WTC11 (cell line): ENCODE measurements around the gene CIPC. TPM values are rescaled to one million over a fixed set of nuclear protein-coding genes. Genes with fewer than 3 reads are reported as not detected.
A peak's percentile ranks its signal among the peaks of the same experiment; 100 is the strongest.

ENCODE experiments used
- ATAC-seq: fragments of 200-7000 bp; cut with Tn5 transposase; 2 replicates; pipeline ENCODE4 v1.10.0; 2021; ENCODE audit warnings: mild to moderate bottlenecking, moderate library complexity
- CTCF ChIA-PET: fragments of 300-600 bp; sonication (Branson Sonifier 250); formaldehyde crosslinking; loops from one replicate; lab custom pipeline; 2021; ENCODE audit warnings: antibody characterized with exemption; lab: Charles Lee
- POLR2A ChIA-PET: fragments of 350-600 bp; sonication (Branson Sonifier 250); formaldehyde crosslinking; loops from one replicate; lab custom pipeline; 2021; ENCODE audit warnings: antibody characterized with exemption; lab: Charles Lee
- DNase-seq: peaks from one replicate; pipeline ENCODE4 v3.0.0; 2021; ENCODE audit warnings: low spot score
- H3K27ac Mint-ChIP-seq: 2 replicates; pipeline ENCODE4 v1.8.0; 2021; ENCODE audit warnings: mixed read lengths
- H3K27me3 Mint-ChIP-seq: 2 replicates; pipeline ENCODE4 v1.8.0; 2021; ENCODE audit warnings: low read depth, mild to moderate bottlenecking, moderate library complexity, mixed read lengths
- H3K36me3 Mint-ChIP-seq: 2 replicates; pipeline ENCODE4 v1.8.0; 2021; ENCODE audit warnings: mixed read lengths
- H3K4me1 Mint-ChIP-seq: 2 replicates; pipeline ENCODE4 v1.8.0; 2022; ENCODE audit warnings: mixed read lengths
- H3K4me3 Mint-ChIP-seq: 2 replicates; pipeline ENCODE4 v1.8.0; 2021; ENCODE audit warnings: mild to moderate bottlenecking, moderate library complexity, mixed read lengths
- H3K9me3 Mint-ChIP-seq: 2 replicates; pipeline ENCODE4 v1.8.0; 2021; ENCODE audit warnings: mixed read lengths
- AR ChIP-seq: fragments of 250-450 bp; sonication (Bioruptor Pico); IDR thresholded peaks from 2 replicates; pipeline ENCODE4 v1.9.0; 2021; ENCODE audit warnings: mild to moderate bottlenecking
- ATF1 ChIP-seq: sonication (generic); formaldehyde crosslinking; IDR thresholded peaks from 2 replicates; pipeline ENCODE4 v1.8.1; 2023; ENCODE audit warnings: mild to moderate bottlenecking, moderate library complexity, missing genetic modification reagents
- CREB1 ChIP-seq: sonication (generic); formaldehyde crosslinking; IDR thresholded peaks from 2 replicates; pipeline ENCODE4 v1.8.0; 2023; ENCODE audit warnings: mild to moderate bottlenecking, missing genetic modification reagents
- CREM ChIP-seq: sonication (generic); formaldehyde crosslinking; IDR thresholded peaks from 2 replicates; pipeline ENCODE4 v1.8.1; 2022; ENCODE audit warnings: mild to moderate bottlenecking, missing genetic modification reagents, moderate library complexity
- FOXJ3 ChIP-seq: sonication (generic); formaldehyde crosslinking; IDR thresholded peaks from 2 replicates; pipeline ENCODE4 v1.9.0; 2021; ENCODE audit warnings: missing genetic modification reagents, mild to moderate bottlenecking, borderline replicate concordance
- FOXP4 ChIP-seq: sonication (generic); formaldehyde crosslinking; IDR thresholded peaks from 2 replicates; pipeline ENCODE4 v1.8.0; 2022; ENCODE audit warnings: mild to moderate bottlenecking, missing genetic modification reagents
- JUN ChIP-seq: sonication (generic); formaldehyde crosslinking; IDR thresholded peaks from 2 replicates; pipeline ENCODE4 v1.8.0; 2023; ENCODE audit warnings: mild to moderate bottlenecking, missing genetic modification reagents
- KAT7 ChIP-seq: sonication (generic); formaldehyde crosslinking; IDR thresholded peaks from 2 replicates; pipeline ENCODE4 v1.8.1; 2023; ENCODE audit warnings: missing genetic modification reagents, mild to moderate bottlenecking, borderline replicate concordance
- NFYB ChIP-seq: sonication (generic); formaldehyde crosslinking; conservative IDR thresholded peaks from 2 replicates; pipeline ENCODE4 v1.8.0; 2022; ENCODE audit warnings: low read depth, missing genetic modification reagents
- NR1H2 ChIP-seq: sonication (generic); formaldehyde crosslinking; IDR thresholded peaks from 2 replicates; pipeline ENCODE4 v1.9.0; 2021; ENCODE audit warnings: mild to moderate bottlenecking, moderate library complexity, missing genetic modification reagents
- NR3C1 ChIP-seq: sonication (generic); formaldehyde crosslinking; conservative IDR thresholded peaks from 2 replicates; pipeline ENCODE4 v1.8.1; 2023; ENCODE audit warnings: low read depth, mild to moderate bottlenecking, missing genetic modification reagents
- OVOL2 ChIP-seq: fragments of 250-450 bp; sonication (Bioruptor Pico); IDR thresholded peaks from 2 replicates; pipeline ENCODE4 v1.9.0; 2021; ENCODE audit warnings: mild to moderate bottlenecking, borderline replicate concordance
- RELA ChIP-seq: sonication (generic); formaldehyde crosslinking; IDR thresholded peaks from 2 replicates; pipeline ENCODE4 v1.8.1; 2022; ENCODE audit warnings: missing genetic modification reagents, mild to moderate bottlenecking, borderline replicate concordance
- RORB ChIP-seq: fragments of 250-450 bp; sonication (Bioruptor Pico); IDR thresholded peaks from 2 replicates; pipeline ENCODE4 v1.9.0; 2021; ENCODE audit warnings: mild to moderate bottlenecking
- SP1 ChIP-seq: sonication (generic); formaldehyde crosslinking; conservative IDR thresholded peaks from 2 replicates; pipeline ENCODE4 v1.8.1; 2022; ENCODE audit warnings: missing genetic modification reagents
- TEAD4 ChIP-seq: sonication (generic); formaldehyde crosslinking; IDR thresholded peaks from 2 replicates; pipeline ENCODE4 v1.8.0; 2022; ENCODE audit warnings: mild to moderate bottlenecking, missing genetic modification reagents
- total RNA-seq: library from RNA; stranded (reverse); gene quantifications from 3 replicates; pipeline ENCODE4 v1.2.3, GENCODE V29; 2021
- TF ChIP-seq, protein P1 (sequence below): sonication (generic); formaldehyde crosslinking; conservative IDR thresholded peaks from 2 replicates; pipeline ENCODE4 v1.8.1; 2022; ENCODE audit warnings: mild to moderate bottlenecking, missing genetic modification reagents
- TF ChIP-seq, protein P2 (sequence below): fragments of 250-450 bp; sonication (Bioruptor Pico); conservative IDR thresholded peaks from 2 replicates; pipeline ENCODE4 v1.9.0; 2021; ENCODE audit warnings: mild to moderate bottlenecking
- TF ChIP-seq, protein P3 (sequence below): sonication (generic); formaldehyde crosslinking; IDR thresholded peaks from 2 replicates; pipeline ENCODE4 v1.8.0; 2023; ENCODE audit warnings: mild to moderate bottlenecking, missing genetic modification reagents
- TF ChIP-seq, protein P4 (sequence below): sonication (generic); formaldehyde crosslinking; IDR thresholded peaks from 2 replicates; pipeline ENCODE4 v1.8.1; 2023; ENCODE audit warnings: mild to moderate bottlenecking, missing genetic modification reagents, borderline replicate concordance

Gene CIPC
- total RNA-seq, 1 experiment from 2014 or later: 25.4 TPM

DNA sequence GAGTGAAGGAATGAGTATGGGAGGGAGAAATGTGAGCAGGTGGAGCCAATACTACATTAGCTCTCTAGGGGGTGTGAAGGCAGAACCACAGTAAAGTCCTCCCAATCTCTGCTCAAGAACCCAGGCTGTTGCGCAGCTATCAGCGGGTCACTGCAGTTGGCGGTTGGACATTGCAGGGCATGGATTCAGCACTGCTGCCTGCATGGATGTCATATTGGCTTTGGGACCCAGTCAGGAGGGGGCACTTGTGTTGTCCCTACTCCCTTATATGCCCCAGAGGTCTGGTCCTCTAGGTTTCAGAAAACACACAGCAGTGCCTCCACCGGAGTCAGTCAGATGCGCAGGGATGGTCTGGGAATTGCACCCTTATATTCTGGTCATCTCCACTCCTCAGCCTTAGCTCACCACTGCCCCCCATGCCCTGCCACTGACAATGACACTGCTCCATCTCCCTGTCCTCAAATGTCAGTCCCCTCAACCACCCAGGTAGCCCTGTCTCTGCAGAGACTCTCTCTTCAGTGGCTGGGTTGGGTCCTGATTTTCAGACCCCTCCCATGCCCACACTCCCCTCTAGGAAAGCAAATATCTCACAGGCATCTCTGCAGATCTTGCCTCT lies 33.9 kb downstream of the CIPC start:
- H3K27ac Mint-ChIP-seq: no peak overlapping the region
- no peaks in the 10 kb centered on the region for H3K9me3 Mint-ChIP-seq
- peaks cover 13% of the 10 kb centered on the region for H3K4me1 Mint-ChIP-seq
- DNase-seq (no peak), ATAC-seq (no peak)
- no peak overlapping the region for H3K4me3 Mint-ChIP-seq
- TF ChIP-seq ATF1 (CRISPR knock-in tag) (no peak), KAT7 (no peak), OVOL2 (no peak), SP1 (no peak), FOXP4 (no peak), NR1H2 (no peak)
- TF ChIP-seq, protein P1, sequence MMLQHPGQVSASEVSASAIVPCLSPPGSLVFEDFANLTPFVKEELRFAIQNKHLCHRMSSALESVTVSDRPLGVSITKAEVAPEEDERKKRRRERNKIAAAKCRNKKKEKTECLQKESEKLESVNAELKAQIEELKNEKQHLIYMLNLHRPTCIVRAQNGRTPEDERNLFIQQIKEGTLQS: no peak
- peaks cover 18% of the 10 kb centered on the region for H3K36me3 Mint-ChIP-seq
- ChIA-PET POLR2A (no interaction called here), CTCF (interaction anchor here (0.8 to 1.5 kb wide), 7 partner anchors 10 to 256 kb away, joined by 3 to 5 read pairs (median 4); partner anchors contain the start of gene ZDHHC22)
- H3K27me3 Mint-ChIP-seq: no peaks in the 10 kb centered on the region

DNA sequence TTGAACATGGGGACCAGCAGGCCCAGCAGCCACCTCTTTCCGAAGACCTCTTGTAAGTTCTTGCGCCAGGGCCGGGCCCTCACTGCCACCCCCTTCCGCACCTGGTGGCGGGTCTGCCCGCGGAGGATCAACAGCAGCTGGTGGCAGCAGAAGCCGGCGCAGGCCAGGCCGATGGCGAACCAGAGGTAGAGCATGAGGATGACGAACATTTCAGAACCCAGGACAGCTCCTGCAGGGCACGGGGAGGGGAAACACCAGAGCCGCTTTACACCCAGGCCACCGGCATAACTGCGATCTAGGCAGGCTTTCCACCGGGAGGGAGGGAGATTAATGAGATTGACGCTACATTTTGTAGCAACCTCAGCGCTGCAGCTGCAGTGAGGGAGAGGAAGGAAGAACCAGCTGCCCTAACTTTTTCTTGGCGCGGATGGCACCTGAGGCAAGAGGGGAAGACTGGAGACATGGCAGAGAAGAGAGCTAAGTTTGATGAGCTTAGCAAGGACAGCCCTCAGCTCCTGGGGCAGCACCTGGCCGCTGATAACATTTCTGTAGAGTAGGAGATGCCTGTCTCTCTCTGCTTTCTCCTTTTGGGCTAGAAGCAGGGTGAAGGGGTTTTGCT lies 35.8 kb downstream of the CIPC start:
- CTCF ChIA-PET: interaction anchor here (0.6 to 2.0 kb wide), 11 partner anchors 9 to 258 kb away, joined by 3 to 19 read pairs (median 4); partner anchors contain the start of gene CIPC
- TF ChIP-seq RELA (no peak), FOXJ3 (CRISPR knock-in tag) (no peak), NR3C1 (CRISPR knock-in tag) (no peak), RORB (CRISPR knock-in tag) (no peak), KAT7 (no peak), AR (CRISPR knock-in tag) (no peak), CREB1 (peak; percentile 67; the same call in 1 of the 2 replicates), NFYB (CRISPR knock-in tag) (no peak), TEAD4 (CRISPR knock-in tag) (no peak), CREM (CRISPR knock-in tag) (no peak), JUN (no peak), ATF1 (CRISPR knock-in tag) (no peak)
- TF ChIP-seq, protein P2, sequence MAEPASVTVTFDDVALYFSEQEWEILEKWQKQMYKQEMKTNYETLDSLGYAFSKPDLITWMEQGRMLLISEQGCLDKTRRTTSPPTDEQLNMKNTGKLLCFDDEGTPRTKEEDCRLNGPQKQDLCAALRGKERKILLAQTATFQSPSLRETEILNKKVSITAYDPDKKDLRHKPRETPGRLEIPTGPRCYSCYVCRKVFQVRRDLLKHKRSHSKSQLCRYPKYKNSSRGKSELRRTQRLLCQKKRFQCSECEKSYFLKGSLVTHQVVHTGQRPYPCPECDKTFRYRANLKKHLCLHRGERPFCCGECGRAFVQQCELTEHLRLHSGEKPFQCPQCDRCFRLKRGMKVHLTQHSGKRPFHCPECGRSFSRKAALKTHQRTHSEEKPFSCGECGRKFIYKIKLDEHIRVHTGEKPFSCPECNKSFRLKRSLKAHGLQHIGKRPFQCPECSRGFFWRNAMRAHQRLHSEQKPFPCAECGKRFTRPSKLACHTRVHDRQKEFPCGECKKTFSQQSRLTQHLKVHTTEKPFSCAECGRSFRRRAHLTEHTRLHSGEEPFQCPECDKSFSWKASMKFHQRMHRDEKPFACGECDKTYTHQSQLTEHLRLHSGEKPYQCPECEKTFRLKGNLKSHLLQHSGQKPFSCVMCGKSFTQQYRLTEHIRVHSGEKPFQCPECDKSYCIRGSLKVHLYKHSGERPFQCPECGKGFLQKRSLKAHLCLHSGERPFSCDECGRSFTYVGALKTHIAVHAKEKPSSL (CRISPR knock-in tag): no peak
- TF ChIP-seq, protein P3, sequence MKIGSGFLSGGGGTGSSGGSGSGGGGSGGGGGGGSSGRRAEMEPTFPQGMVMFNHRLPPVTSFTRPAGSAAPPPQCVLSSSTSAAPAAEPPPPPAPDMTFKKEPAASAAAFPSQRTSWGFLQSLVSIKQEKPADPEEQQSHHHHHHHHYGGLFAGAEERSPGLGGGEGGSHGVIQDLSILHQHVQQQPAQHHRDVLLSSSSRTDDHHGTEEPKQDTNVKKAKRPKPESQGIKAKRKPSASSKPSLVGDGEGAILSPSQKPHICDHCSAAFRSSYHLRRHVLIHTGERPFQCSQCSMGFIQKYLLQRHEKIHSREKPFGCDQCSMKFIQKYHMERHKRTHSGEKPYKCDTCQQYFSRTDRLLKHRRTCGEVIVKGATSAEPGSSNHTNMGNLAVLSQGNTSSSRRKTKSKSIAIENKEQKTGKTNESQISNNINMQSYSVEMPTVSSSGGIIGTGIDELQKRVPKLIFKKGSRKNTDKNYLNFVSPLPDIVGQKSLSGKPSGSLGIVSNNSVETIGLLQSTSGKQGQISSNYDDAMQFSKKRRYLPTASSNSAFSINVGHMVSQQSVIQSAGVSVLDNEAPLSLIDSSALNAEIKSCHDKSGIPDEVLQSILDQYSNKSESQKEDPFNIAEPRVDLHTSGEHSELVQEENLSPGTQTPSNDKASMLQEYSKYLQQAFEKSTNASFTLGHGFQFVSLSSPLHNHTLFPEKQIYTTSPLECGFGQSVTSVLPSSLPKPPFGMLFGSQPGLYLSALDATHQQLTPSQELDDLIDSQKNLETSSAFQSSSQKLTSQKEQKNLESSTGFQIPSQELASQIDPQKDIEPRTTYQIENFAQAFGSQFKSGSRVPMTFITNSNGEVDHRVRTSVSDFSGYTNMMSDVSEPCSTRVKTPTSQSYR (CRISPR knock-in tag): no peak
- TF ChIP-seq, protein P4, sequence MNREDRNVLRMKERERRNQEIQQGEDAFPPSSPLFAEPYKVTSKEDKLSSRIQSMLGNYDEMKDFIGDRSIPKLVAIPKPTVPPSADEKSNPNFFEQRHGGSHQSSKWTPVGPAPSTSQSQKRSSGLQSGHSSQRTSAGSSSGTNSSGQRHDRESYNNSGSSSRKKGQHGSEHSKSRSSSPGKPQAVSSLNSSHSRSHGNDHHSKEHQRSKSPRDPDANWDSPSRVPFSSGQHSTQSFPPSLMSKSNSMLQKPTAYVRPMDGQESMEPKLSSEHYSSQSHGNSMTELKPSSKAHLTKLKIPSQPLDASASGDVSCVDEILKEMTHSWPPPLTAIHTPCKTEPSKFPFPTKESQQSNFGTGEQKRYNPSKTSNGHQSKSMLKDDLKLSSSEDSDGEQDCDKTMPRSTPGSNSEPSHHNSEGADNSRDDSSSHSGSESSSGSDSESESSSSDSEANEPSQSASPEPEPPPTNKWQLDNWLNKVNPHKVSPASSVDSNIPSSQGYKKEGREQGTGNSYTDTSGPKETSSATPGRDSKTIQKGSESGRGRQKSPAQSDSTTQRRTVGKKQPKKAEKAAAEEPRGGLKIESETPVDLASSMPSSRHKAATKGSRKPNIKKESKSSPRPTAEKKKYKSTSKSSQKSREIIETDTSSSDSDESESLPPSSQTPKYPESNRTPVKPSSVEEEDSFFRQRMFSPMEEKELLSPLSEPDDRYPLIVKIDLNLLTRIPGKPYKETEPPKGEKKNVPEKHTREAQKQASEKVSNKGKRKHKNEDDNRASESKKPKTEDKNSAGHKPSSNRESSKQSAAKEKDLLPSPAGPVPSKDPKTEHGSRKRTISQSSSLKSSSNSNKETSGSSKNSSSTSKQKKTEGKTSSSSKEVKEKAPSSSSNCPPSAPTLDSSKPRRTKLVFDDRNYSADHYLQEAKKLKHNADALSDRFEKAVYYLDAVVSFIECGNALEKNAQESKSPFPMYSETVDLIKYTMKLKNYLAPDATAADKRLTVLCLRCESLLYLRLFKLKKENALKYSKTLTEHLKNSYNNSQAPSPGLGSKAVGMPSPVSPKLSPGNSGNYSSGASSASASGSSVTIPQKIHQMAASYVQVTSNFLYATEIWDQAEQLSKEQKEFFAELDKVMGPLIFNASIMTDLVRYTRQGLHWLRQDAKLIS (CRISPR knock-in tag): no peak

More for the DNA sequence above, 35.8 kb downstream of the CIPC start:
- POLR2A ChIA-PET: interaction anchor here (0.9 to 1.2 kb wide), 3 partner anchors 35 to 71 kb away, joined by 3 to 4 read pairs (median 3); partner anchors contain the start of gene CIPC
- ATAC-seq: peak; percentile 91
- H3K27ac Mint-ChIP-seq: peak overlapping the region; percentile 36
- H3K4me3 Mint-ChIP-seq: no peak overlapping the region
- no peaks in the 10 kb centered on the region for H3K9me3 Mint-ChIP-seq
- peak; percentile 83 for DNase-seq
- peaks cover 3% of the 10 kb centered on the region for H3K4me1 Mint-ChIP-seq
- H3K36me3 Mint-ChIP-seq: peaks cover 32% of the 10 kb centered on the region
- no peaks in the 10 kb centered on the region for H3K27me3 Mint-ChIP-seq
